GM10847 (cell line): Measurements from ENCODE around the gene HDLBP.

Experiments
- POLR2A ChIP-seq: IDR thresholded peaks from 2 replicates; pipeline ENCODE4 v1.6.1; 2011; ENCODE audit not compliant: insufficient read length; ENCODE audit errors: extremely low read depth

The HDLBP gene

GRCh38 chr2:241214209-241214608 lies 101.3 kb downstream of the HDLBP start:
- TF ChIP-seq POLR2A = no peak

- TF ChIP-seq POLR2A = no peak
These were observed 101.9 kb downstream of the HDLBP start for GRCh38 chr2:241213567-241213966.

- TF ChIP-seq POLR2A = no peak
These were observed 102.4 kb downstream of the HDLBP start for GRCh38 chr2:241213041-241213440.

GRCh38 chr2:241211276-241211675 lies 104.2 kb downstream of the HDLBP start:
- no peak for TF ChIP-seq POLR2A

- TF ChIP-seq POLR2A = no peak
These were observed 106.2 kb downstream of the HDLBP start for GRCh38 chr2:241209271-241209670.

- TF ChIP-seq POLR2A = no peak
These were observed 107.4 kb downstream of the HDLBP start for GRCh38 chr2:241208058-241208457.

GRCh38 chr2:241207641-241208040 lies 107.8 kb downstream of the HDLBP start:
- no peak for TF ChIP-seq POLR2A

GRCh38 chr2:241207151-241207550 lies 108.3 kb downstream of the HDLBP start:
- TF ChIP-seq POLR2A = no peak

- no peak for TF ChIP-seq POLR2A
These were observed 110.4 kb downstream of the HDLBP start for GRCh38 chr2:241205086-241205485.

- no peak for TF ChIP-seq POLR2A
These were observed 111.0 kb downstream of the HDLBP start for GRCh38 chr2:241204490-241204889.

GRCh38 chr2:241204010-241204384 lies 111.5 kb downstream of the HDLBP start:
- TF ChIP-seq POLR2A = no peak

GRCh38 chr2:241203218-241204009 lies 112.1 kb downstream of the HDLBP start:
- no peak for TF ChIP-seq POLR2A

GRCh38 chr2:241202681-241203080 lies 112.8 kb downstream of the HDLBP start:
- TF ChIP-seq POLR2A = no peak

- TF ChIP-seq POLR2A = no peak
These were observed 113.2 kb downstream of the HDLBP start for GRCh38 chr2:241202268-241202585.

GRCh38 chr2:241201445-241202267 lies 113.8 kb downstream of the HDLBP start:
- no peak for TF ChIP-seq POLR2A

- TF ChIP-seq POLR2A = no peak
These were observed 114.6 kb downstream of the HDLBP start for GRCh38 chr2:241200822-241201395.
